GM23338 (cell line): ENCODE data around the gene ATOH7. TPM values are rescaled to one million over a fixed set of nuclear protein-coding genes. Genes with fewer than 3 reads are reported as not detected.
A peak's percentile ranks its signal among the peaks of the same experiment; 100 is the strongest.

Experiments used
- ATAC-seq: fragments of 200-7000 bp; cut with Tn5 transposase; 3 replicates; pipeline ENCODE4 v1.9.1; 2020
- DNase-seq: peaks from one replicate; pipeline ENCODE4 v3.0.0-alpha.2; 2015; ENCODE audit warnings: low spot score
- H2AFZ ChIP-seq: fragments of 200-600 bp; sonication (generic); 2 replicates; pipeline ENCODE4 v1.8.0; 2016; ENCODE audit warnings: antibody characterized with exemption, mild to moderate bottlenecking, moderate library complexity
- H3F3A ChIP-seq: fragments of 200-600 bp; sonication (generic); replicated peaks from 2 replicates; pipeline ENCODE4 v1.8.0; 2017; ENCODE audit warnings: antibody characterized with exemption, mixed run types, low read depth
- H3K27ac ChIP-seq: fragments of 200-600 bp; sonication (generic); 2 replicates; pipeline ENCODE4 v1.6.1; 2016; ENCODE audit warnings: low read depth
- H3K27me3 ChIP-seq: fragments of 200-600 bp; sonication (generic); 2 replicates; pipeline ENCODE4 v1.8.0; 2016; ENCODE audit warnings: mild to moderate bottlenecking, mixed run types, moderate library complexity; ENCODE audit not compliant: insufficient read depth
- H3K36me3 ChIP-seq: fragments of 200-600 bp; sonication (generic); 2 replicates; pipeline ENCODE4 v1.8.0; 2016; ENCODE audit warnings: mild to moderate bottlenecking; ENCODE audit not compliant: insufficient read depth
- H3K4me1 ChIP-seq: fragments of 200-600 bp; sonication (generic); 2 replicates; pipeline ENCODE4 v1.8.0; 2016; ENCODE audit warnings: mild to moderate bottlenecking, moderate library complexity; ENCODE audit not compliant: insufficient read depth
- H3K4me2 ChIP-seq: fragments of 200-600 bp; sonication (generic); 2 replicates; pipeline ENCODE4 v1.7.1; 2017; ENCODE audit warnings: mixed run types
- H3K4me3 ChIP-seq: fragments of 200-600 bp; sonication (generic); 2 replicates; pipeline ENCODE4 v1.6.1; 2016; ENCODE audit warnings: mixed run types
- H3K79me2 ChIP-seq: fragments of 200-600 bp; sonication (generic); replicated peaks from 2 replicates; pipeline ENCODE4 v1.8.0; 2017; ENCODE audit warnings: mild to moderate bottlenecking; ENCODE audit not compliant: insufficient read depth
- H3K9me2 ChIP-seq: fragments of 200-600 bp; sonication (generic); 2 replicates; pipeline ENCODE4 v1.8.0; 2017; ENCODE audit not compliant: insufficient read depth
- H4K20me1 ChIP-seq: fragments of 200-600 bp; sonication (generic); replicated peaks from 2 replicates; pipeline ENCODE4 v1.8.0; 2017; ENCODE audit warnings: mild to moderate bottlenecking; ENCODE audit not compliant: insufficient read depth
- H3K27ac Mint-ChIP-seq: 2 replicates; pipeline ENCODE4 v1.8.0; 2020; ENCODE audit warnings: inconsistent platforms, mild to moderate bottlenecking, moderate library complexity, mixed read lengths
- H3K27me3 Mint-ChIP-seq: 3 replicates; pipeline ENCODE4 v1.8.0; 2022; ENCODE audit warnings: low read depth, mild to moderate bottlenecking, moderate library complexity, mixed read lengths, inconsistent platforms; ENCODE audit not compliant: insufficient read depth, poor library complexity
- H3K36me3 Mint-ChIP-seq: 3 replicates; pipeline ENCODE4 v1.8.0; 2021; ENCODE audit warnings: low read depth, mild to moderate bottlenecking, inconsistent platforms, moderate library complexity, mixed read lengths
- H3K4me1 Mint-ChIP-seq: 3 replicates; pipeline ENCODE4 v1.8.0; 2020; ENCODE audit warnings: mild to moderate bottlenecking, inconsistent platforms, mixed read lengths
- H3K4me3 Mint-ChIP-seq: 3 replicates; pipeline ENCODE4 v1.8.0; 2021; ENCODE audit warnings: moderate library complexity, mild to moderate bottlenecking, inconsistent platforms, mixed read lengths
- H3K9me3 Mint-ChIP-seq: 3 replicates; pipeline ENCODE4 v1.8.0; 2020; ENCODE audit warnings: moderate library complexity, mild to moderate bottlenecking, inconsistent platforms, mixed read lengths
- CREB1 ChIP-seq: fragments of 250-450 bp; sonication (Bioruptor Pico); IDR thresholded peaks from 2 replicates; pipeline ENCODE4 v1.5.0; 2020; ENCODE audit warnings: low read depth, mild to moderate bottlenecking, moderate library complexity
- EZH2phosphoT487 ChIP-seq: fragments of 200-600 bp; sonication (generic); IDR thresholded peaks from one replicate; pipeline ENCODE4 v1.8.1; 2018; ENCODE audit warnings: antibody characterized with exemption; ENCODE audit not compliant: unreplicated experiment
- JUNB ChIP-seq: IDR thresholded peaks from one replicate; pipeline ENCODE4 v1.6.1; 2016; ENCODE audit warnings: antibody characterized with exemption; ENCODE audit not compliant: unreplicated experiment
- POLR2AphosphoS5 ChIP-seq: IDR thresholded peaks from 2 replicates; pipeline ENCODE4 v1.6.1; 2016; ENCODE audit warnings: antibody characterized with exemption, low read depth
- STAT1 ChIP-seq: IDR thresholded peaks from one replicate; pipeline ENCODE4 v1.6.1; 2016; ENCODE audit warnings: antibody characterized with exemption; ENCODE audit not compliant: unreplicated experiment
- ZNF114 ChIP-seq: fragments of 250-450 bp; sonication (Bioruptor Pico); IDR thresholded peaks from 2 replicates; pipeline ENCODE4 v1.5.0; 2020; ENCODE audit warnings: mild to moderate bottlenecking, moderate library complexity
- ZNF331 ChIP-seq: fragments of 250-450 bp; sonication (Bioruptor Pico); IDR thresholded peaks from 2 replicates; pipeline ENCODE4 v1.5.0; 2020; ENCODE audit warnings: low read depth, mild to moderate bottlenecking, moderate library complexity
- polyA plus RNA-seq: library from polyadenylated mRNA; unstranded; fragments of >200 nt; fragmentation: Nextera tagmentation; extraction: Ambion mirVana; gene quantifications from 2 replicates; pipeline ENCODE4 v1.2.1, GENCODE V29; 2016
- total RNA-seq: library from RNA; depleted of rRNA; stranded (reverse); fragments of >200 nt; shearing (Covaris generic); gene quantifications from 2 replicates; pipeline ENCODE4 v1.2.3, GENCODE V29; 2014
- TF ChIP-seq, protein P1 (sequence below), 2 experiments: fragments of 200-600 bp in 1 of 2; sonication (generic) in 1 of 2; conservative IDR thresholded peaks; 2 replicates each; pipeline versions ENCODE4 v1.5.1 to v1.6.1; 2016 to 2017; ENCODE audit warnings: antibody characterized with exemption in 2 of 2, low read depth in 2 of 2, mild to moderate bottlenecking in 2 of 2, moderate library complexity in 1 of 2
- TF ChIP-seq, protein P2 (sequence below): IDR thresholded peaks from 2 replicates; pipeline ENCODE4 v1.6.1; 2016; ENCODE audit warnings: antibody characterized with exemption
- TF ChIP-seq, protein P3 (sequence below): fragments of 250-450 bp; sonication (Bioruptor Pico); IDR thresholded peaks from 2 replicates; pipeline ENCODE4 v1.5.0; 2020; ENCODE audit warnings: mild to moderate bottlenecking, moderate library complexity
- TF ChIP-seq, protein P4 (sequence below): IDR thresholded peaks from one replicate; pipeline ENCODE4 v1.6.1; 2018; ENCODE audit warnings: antibody characterized with exemption; ENCODE audit not compliant: unreplicated experiment

ATOH7 gene
- total and polyA plus RNA-seq, 2 experiments from 2014 or later, result 0.23 to 1.2 TPM

DNA sequence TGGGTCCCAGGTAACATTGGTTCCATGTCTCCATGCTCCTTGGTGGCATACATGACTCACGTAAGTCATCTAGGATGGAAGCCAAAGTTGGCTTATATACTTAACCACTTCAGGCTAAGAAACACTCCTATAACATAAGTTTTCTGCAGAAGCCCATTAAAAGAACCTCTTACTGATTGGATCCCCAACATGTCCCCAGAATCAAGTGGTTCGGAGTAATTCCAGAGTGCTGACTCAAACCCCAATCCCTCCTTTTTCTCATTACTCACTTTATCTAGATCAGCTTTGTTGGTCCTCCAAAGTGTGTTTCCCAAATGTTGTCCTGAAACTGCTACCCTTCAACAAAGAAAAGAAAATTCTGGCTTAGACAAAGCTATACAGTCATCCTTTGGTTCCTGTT, 10.1 kb upstream of the ATOH7 start (continued):
- TF ChIP-seq, protein P1, sequence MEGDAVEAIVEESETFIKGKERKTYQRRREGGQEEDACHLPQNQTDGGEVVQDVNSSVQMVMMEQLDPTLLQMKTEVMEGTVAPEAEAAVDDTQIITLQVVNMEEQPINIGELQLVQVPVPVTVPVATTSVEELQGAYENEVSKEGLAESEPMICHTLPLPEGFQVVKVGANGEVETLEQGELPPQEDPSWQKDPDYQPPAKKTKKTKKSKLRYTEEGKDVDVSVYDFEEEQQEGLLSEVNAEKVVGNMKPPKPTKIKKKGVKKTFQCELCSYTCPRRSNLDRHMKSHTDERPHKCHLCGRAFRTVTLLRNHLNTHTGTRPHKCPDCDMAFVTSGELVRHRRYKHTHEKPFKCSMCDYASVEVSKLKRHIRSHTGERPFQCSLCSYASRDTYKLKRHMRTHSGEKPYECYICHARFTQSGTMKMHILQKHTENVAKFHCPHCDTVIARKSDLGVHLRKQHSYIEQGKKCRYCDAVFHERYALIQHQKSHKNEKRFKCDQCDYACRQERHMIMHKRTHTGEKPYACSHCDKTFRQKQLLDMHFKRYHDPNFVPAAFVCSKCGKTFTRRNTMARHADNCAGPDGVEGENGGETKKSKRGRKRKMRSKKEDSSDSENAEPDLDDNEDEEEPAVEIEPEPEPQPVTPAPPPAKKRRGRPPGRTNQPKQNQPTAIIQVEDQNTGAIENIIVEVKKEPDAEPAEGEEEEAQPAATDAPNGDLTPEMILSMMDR (conservative IDR thresholded peaks at IDR 0.05; ENCODE audit: low read depth in 2 of 2), result no peak
- TF ChIP-seq CREB1 (CRISPR knock-in tag), result no peak

DNA sequence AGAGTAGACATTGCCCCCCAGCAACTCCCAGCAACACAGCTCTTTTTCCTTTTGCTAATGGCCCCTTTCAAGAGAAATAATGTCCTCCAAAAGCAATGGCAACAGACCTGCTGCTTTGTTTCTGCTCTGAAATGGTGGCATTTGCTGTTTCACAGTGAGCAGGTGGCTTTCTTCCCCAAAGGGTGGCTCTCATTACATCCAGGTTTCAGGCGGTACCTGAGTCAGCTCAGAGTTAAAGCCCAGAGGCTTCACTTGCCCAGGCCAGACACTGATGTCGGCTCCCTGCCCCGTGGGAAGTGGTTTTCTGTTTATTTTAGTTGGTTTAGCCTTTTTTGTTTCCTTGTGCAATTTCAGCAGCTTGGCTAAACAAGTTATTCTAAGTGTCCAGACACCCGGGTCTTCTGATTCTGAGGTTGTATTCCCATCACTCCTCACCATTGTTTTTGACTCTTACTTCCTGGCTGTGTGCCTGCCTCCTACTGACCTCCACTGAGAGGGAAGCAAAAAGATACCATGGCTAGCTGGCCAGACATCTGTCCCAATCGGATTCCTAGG, 7.8 kb upstream of the ATOH7 start:
- no peaks in the 10 kb centered on the region for H3K27me3 ChIP-seq
- H3K4me1 ChIP-seq, result no peaks in the 10 kb centered on the region
- peak overlapping the region; percentile 53; the same call in 1 of the 2 replicates for H2AFZ ChIP-seq
- Mint-ChIP-seq H3K27ac (no peak overlapping the region), H3K9me3 (no peaks in the 10 kb centered on the region), H3K36me3 (no peaks in the 10 kb centered on the region), H3K4me1 (no peaks in the 10 kb centered on the region), H3K27me3 (peaks cover 2% of the 10 kb centered on the region), H3K4me3 (no peak overlapping the region)
- H3K4me2 ChIP-seq, result no peak overlapping the region
- no peaks in the 10 kb centered on the region for H3F3A ChIP-seq
- DNase-seq (no peak), ATAC-seq (peak; percentile 33)
- H4K20me1 ChIP-seq, result no peaks in the 10 kb centered on the region
- H3K4me3 ChIP-seq, result no peak overlapping the region
- H3K27ac ChIP-seq, result no peak overlapping the region
- H3K36me3 ChIP-seq, result no peaks in the 10 kb centered on the region
- no peaks in the 10 kb centered on the region for H3K9me2 ChIP-seq
- no peaks in the 10 kb centered on the region for H3K79me2 ChIP-seq
- TF ChIP-seq, protein P2, sequence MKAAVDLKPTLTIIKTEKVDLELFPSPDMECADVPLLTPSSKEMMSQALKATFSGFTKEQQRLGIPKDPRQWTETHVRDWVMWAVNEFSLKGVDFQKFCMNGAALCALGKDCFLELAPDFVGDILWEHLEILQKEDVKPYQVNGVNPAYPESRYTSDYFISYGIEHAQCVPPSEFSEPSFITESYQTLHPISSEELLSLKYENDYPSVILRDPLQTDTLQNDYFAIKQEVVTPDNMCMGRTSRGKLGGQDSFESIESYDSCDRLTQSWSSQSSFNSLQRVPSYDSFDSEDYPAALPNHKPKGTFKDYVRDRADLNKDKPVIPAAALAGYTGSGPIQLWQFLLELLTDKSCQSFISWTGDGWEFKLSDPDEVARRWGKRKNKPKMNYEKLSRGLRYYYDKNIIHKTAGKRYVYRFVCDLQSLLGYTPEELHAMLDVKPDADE, result no peak
- TF ChIP-seq STAT1 (no peak), ZNF331 (CRISPR knock-in tag) (no peak), POLR2AphosphoS5 (no peak), EZH2phosphoT487 (no peak), JUNB (no peak), CREB1 (CRISPR knock-in tag) (no peak), ZNF114 (CRISPR knock-in tag) (no peak)
- TF ChIP-seq, protein P3, sequence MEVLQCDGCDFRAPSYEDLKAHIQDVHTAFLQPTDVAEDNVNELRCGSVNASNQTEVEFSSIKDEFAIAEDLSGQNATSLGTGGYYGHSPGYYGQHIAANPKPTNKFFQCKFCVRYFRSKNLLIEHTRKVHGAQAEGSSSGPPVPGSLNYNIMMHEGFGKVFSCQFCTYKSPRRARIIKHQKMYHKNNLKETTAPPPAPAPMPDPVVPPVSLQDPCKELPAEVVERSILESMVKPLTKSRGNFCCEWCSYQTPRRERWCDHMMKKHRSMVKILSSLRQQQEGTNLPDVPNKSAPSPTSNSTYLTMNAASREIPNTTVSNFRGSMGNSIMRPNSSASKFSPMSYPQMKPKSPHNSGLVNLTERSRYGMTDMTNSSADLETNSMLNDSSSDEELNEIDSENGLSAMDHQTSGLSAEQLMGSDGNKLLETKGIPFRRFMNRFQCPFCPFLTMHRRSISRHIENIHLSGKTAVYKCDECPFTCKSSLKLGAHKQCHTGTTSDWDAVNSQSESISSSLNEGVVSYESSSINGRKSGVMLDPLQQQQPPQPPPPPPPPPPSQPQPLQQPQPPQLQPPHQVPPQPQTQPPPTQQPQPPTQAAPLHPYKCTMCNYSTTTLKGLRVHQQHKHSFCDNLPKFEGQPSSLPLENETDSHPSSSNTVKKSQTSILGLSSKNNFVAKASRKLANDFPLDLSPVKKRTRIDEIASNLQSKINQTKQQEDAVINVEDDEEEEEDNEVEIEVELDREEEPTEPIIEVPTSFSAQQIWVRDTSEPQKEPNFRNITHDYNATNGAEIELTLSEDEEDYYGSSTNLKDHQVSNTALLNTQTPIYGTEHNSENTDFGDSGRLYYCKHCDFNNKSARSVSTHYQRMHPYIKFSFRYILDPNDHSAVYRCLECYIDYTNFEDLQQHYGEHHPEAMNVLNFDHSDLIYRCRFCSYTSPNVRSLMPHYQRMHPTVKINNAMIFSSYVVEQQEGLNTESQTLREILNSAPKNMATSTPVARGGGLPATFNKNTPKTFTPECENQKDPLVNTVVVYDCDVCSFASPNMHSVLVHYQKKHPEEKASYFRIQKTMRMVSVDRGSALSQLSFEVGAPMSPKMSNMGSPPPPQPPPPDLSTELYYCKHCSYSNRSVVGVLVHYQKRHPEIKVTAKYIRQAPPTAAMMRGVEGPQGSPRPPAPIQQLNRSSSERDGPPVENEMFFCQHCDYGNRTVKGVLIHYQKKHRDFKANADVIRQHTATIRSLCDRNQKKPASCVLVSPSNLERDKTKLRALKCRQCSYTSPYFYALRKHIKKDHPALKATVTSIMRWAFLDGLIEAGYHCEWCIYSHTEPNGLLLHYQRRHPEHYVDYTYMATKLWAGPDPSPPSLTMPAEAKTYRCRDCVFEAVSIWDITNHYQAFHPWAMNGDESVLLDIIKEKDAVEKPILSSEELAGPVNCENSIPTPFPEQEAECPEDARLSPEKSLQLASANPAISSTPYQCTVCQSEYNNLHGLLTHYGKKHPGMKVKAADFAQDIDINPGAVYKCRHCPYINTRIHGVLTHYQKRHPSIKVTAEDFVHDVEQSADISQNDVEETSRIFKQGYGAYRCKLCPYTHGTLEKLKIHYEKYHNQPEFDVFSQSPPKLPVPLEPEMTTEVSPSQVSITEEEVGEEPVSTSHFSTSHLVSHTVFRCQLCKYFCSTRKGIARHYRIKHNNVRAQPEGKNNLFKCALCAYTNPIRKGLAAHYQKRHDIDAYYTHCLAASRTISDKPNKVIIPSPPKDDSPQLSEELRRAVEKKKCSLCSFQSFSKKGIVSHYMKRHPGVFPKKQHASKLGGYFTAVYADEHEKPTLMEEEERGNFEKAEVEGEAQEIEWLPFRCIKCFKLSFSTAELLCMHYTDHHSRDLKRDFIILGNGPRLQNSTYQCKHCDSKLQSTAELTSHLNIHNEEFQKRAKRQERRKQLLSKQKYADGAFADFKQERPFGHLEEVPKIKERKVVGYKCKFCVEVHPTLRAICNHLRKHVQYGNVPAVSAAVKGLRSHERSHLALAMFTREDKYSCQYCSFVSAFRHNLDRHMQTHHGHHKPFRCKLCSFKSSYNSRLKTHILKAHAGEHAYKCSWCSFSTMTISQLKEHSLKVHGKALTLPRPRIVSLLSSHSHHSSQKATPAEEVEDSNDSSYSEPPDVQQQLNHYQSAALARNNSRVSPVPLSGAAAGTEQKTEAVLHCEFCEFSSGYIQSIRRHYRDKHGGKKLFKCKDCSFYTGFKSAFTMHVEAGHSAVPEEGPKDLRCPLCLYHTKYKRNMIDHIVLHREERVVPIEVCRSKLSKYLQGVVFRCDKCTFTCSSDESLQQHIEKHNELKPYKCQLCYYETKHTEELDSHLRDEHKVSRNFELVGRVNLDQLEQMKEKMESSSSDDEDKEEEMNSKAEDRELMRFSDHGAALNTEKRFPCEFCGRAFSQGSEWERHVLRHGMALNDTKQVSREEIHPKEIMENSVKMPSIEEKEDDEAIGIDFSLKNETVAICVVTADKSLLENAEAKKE (CRISPR knock-in tag), result no peak
- TF ChIP-seq, protein P4, sequence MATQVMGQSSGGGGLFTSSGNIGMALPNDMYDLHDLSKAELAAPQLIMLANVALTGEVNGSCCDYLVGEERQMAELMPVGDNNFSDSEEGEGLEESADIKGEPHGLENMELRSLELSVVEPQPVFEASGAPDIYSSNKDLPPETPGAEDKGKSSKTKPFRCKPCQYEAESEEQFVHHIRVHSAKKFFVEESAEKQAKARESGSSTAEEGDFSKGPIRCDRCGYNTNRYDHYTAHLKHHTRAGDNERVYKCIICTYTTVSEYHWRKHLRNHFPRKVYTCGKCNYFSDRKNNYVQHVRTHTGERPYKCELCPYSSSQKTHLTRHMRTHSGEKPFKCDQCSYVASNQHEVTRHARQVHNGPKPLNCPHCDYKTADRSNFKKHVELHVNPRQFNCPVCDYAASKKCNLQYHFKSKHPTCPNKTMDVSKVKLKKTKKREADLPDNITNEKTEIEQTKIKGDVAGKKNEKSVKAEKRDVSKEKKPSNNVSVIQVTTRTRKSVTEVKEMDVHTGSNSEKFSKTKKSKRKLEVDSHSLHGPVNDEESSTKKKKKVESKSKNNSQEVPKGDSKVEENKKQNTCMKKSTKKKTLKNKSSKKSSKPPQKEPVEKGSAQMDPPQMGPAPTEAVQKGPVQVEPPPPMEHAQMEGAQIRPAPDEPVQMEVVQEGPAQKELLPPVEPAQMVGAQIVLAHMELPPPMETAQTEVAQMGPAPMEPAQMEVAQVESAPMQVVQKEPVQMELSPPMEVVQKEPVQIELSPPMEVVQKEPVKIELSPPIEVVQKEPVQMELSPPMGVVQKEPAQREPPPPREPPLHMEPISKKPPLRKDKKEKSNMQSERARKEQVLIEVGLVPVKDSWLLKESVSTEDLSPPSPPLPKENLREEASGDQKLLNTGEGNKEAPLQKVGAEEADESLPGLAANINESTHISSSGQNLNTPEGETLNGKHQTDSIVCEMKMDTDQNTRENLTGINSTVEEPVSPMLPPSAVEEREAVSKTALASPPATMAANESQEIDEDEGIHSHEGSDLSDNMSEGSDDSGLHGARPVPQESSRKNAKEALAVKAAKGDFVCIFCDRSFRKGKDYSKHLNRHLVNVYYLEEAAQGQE, result no peak
